ENCODE results near the gene WNT3.

- TF ChIP-seq RXRA (IDR thresholded peaks at IDR 0.05; ENCODE audit: insufficient read depth, low read depth, low read length), result no peak
- TF ChIP-seq CTCF (IDR thresholded peaks at IDR 0.05; ENCODE audit: control extremely low read depth in 1 of 3, insufficient read depth in 1 of 3, low read depth in 1 of 3, low read length in 3 of 3), result no peak
- TF ChIP-seq EP300 (IDR thresholded peaks at IDR 0.05; ENCODE audit: borderline replicate concordance in 1 of 2, low read depth in 2 of 2, low read length in 2 of 2), result no peak
- TF ChIP-seq SP2 (IDR thresholded peaks at IDR 0.05; ENCODE audit: low read length), result no peak
- no peak for TF ChIP-seq KDM1A (IDR thresholded peaks at IDR 0.05; ENCODE audit: borderline replicate concordance, low read length)
- TF ChIP-seq TCF12 (IDR thresholded peaks at IDR 0.05; ENCODE audit: low read depth, low read length), result no peak
- TF ChIP-seq JUND (IDR thresholded peaks at IDR 0.05; ENCODE audit: low read length), result no peak
- TF ChIP-seq RAD21 (IDR thresholded peaks at IDR 0.05 in 1 of 2, conservative IDR thresholded peaks at IDR 0.05 in 1 of 2; ENCODE audit: low read depth in 2 of 2, low read length in 2 of 2), result no peak
- no peak for TF ChIP-seq POLR2A (IDR thresholded peaks at IDR 0.05; ENCODE audit: control extremely low read depth in 1 of 2, low read depth in 2 of 2, low read length in 2 of 2)
- TF ChIP-seq EZH2 (IDR thresholded peaks at IDR 0.05; ENCODE audit: low read depth, low read length, severe bottlenecking), result no peak
- TF ChIP-seq SIN3A (conservative IDR thresholded peaks at IDR 0.05 in 1 of 2, IDR thresholded peaks at IDR 0.05 in 1 of 2; ENCODE audit: low read depth in 1 of 2, low read length in 2 of 2), result no peak
These were observed 84.5 kb downstream of the WNT3 start for GRCh38 chr17:46733837-46734475.

Data from H1 (cell line).